OCI-LY1 (cell line): Measurements from ENCODE around the gene FYB2.

Experiments used
- CTCF ChIP-seq: fragments of 200-600 bp; sonication (generic), shearing (Covaris generic); IDR thresholded peaks from 2 replicates; pipeline ENCODE4 v1.5.1; 2017; ENCODE audit warnings: mild to moderate bottlenecking, antibody characterized with exemption, low read length, moderate library complexity, mixed read lengths
- EZH2 ChIP-seq: fragments of 200-600 bp; sonication (generic), shearing (Covaris generic); IDR thresholded peaks from 2 replicates; pipeline ENCODE4 v1.8.0; 2017; ENCODE audit warnings: borderline replicate concordance, mixed run types, mild to moderate bottlenecking, antibody characterized with exemption, low read length, moderate library complexity, mixed read lengths

GRCh38 chr1:56867491-56867890, 48.3 kb upstream of the FYB2 start:
- TF ChIP-seq CTCF (no peak), EZH2 (no peak)
